C4-2B (cell line): ENCODE data around the gene PCIF1.

Source experiments
- ZFX ChIP-seq: fragments of 450-650 bp; IDR thresholded peaks from 2 replicates; pipeline ENCODE4 v1.6.1; 2017
- TF ChIP-seq, protein P1 (sequence below): fragments of 450-650 bp; conservative IDR thresholded peaks from 2 replicates; pipeline ENCODE4 v1.5.1; 2017; ENCODE audit warnings: mild to moderate bottlenecking

DNA sequence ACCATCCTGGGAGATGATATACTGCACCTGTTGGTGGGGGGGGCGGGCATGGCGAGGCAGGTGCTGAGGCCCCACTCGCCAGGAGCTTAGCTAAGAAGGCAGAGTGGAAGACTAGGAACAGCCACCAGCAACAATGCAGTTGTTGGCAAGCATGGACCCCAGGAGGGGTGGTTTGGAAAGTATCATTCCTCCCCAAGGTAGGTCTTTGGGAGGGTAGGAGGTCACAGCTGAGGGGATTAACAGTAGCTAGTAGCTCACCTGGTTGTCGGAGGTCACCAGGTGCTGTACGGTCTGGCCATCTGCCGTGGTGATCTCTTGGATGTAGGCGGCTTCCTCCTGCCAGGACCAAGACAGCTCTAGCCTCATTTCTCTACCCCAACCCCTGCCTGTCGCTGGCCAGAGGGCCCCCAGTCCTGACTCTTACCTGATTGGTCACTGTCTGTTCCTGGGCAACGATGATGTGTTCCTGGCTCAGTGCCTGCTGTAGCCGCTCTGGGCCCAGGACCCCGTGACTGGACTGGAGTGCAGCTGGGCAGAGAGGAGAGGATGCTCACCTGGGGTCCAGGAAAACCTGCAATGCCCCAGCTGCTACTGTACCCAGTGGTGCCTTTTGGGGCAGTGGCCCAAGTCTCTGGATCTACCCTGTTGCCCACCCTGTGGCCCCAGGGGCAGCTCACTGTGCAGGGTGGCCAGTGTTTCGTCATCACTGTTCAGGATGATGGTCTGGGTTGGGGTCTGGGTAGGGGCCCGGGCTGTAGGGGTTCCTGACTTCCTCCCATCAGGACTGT is 15.3 kb downstream of the PCIF1 start:
- TF ChIP-seq, protein P1, sequence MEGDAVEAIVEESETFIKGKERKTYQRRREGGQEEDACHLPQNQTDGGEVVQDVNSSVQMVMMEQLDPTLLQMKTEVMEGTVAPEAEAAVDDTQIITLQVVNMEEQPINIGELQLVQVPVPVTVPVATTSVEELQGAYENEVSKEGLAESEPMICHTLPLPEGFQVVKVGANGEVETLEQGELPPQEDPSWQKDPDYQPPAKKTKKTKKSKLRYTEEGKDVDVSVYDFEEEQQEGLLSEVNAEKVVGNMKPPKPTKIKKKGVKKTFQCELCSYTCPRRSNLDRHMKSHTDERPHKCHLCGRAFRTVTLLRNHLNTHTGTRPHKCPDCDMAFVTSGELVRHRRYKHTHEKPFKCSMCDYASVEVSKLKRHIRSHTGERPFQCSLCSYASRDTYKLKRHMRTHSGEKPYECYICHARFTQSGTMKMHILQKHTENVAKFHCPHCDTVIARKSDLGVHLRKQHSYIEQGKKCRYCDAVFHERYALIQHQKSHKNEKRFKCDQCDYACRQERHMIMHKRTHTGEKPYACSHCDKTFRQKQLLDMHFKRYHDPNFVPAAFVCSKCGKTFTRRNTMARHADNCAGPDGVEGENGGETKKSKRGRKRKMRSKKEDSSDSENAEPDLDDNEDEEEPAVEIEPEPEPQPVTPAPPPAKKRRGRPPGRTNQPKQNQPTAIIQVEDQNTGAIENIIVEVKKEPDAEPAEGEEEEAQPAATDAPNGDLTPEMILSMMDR = no peak
- no peak for TF ChIP-seq ZFX
